ENCODE results near the gene MAGIX. TPM values are rescaled to one million over a fixed set of nuclear protein-coding genes. Genes with fewer than 3 reads are reported as not detected.

The MAGIX gene
- total RNA-seq, 4 donors from 2014 or later: 6.8 to 16.5 (median 10.3) TPM

Other genes with a start within 250 kb of the MAGIX start
- gene PIM2, start 243.7 kb upstream of the MAGIX start, total RNA-seq: 10 to 100 TPM in 1 of 4 donors, 1 to 10 TPM in 3; 5.2 to 10.3 (median 8.3) TPM
- 10 to 100 TPM; 47.2 to 66.8 (median 53.6) TPM for gene OTUD5, start 205.2 kb upstream of the MAGIX start, total RNA-seq
- under 1 TPM; 0.08 to 0.72 (median 0.33) TPM for gene KCND1, start 190.9 kb upstream of the MAGIX start, total RNA-seq
- gene GRIPAP1, start 160.5 kb upstream of the MAGIX start, total RNA-seq: 10 to 100 TPM; 30.0 to 43.7 (median 32.4) TPM
- 10 to 100 TPM; 37.1 to 55.9 (median 53.6) TPM for gene TFE3, start 119.4 kb upstream of the MAGIX start, total RNA-seq
- 10 to 100 TPM; 33.7 to 51.9 (median 36.0) TPM for gene CCDC120, start 103.8 kb upstream of the MAGIX start, total RNA-seq
- 10 to 100 TPM in 1 of 4 donors, 1 to 10 TPM in 3; 6.2 to 11.2 (median 7.7) TPM for gene PRAF2, start 88.8 kb upstream of the MAGIX start, total RNA-seq
- 100 to 1,000 TPM in 1 of 4 donors, 10 to 100 TPM in 3; 84.4 to 102 (median 87.8) TPM for gene WDR45, start 82.9 kb upstream of the MAGIX start, total RNA-seq
- gene GPKOW, start 39.0 kb upstream of the MAGIX start, total RNA-seq: 10 to 100 TPM; 36.2 to 43.6 (median 36.3) TPM
- 100 to 1,000 TPM; 126 to 132 (median 130) TPM for gene PLP2, start 9.1 kb downstream of the MAGIX start, total RNA-seq
- gene PRICKLE3, start 23.6 kb downstream of the MAGIX start, total RNA-seq: 10 to 100 TPM; 18.8 to 58.9 (median 33.4) TPM
- gene SYP, start 37.4 kb downstream of the MAGIX start, total RNA-seq: 1 to 10 TPM in 2 of 4 donors, under 1 TPM in 2; 0.88 to 4.8 (median 1.7) TPM
- gene CACNA1F, start 70.6 kb downstream of the MAGIX start, total RNA-seq: under 1 TPM in 3 of 4 donors, not detected in 1; 0.06 to 0.76 (median 0.15) TPM
- 10 to 100 TPM; 18.1 to 29.7 (median 19.8) TPM for gene CCDC22, start 72.7 kb downstream of the MAGIX start, total RNA-seq
- 1 to 10 TPM in 2 of 4 donors, under 1 TPM in 2; 0.69 to 1.1 (median 0.92) TPM for gene FOXP3, start 102.0 kb downstream of the MAGIX start, total RNA-seq
- 10 to 100 TPM in 1 of 4 donors, 1 to 10 TPM in 3; 4.7 to 10.9 (median 5.6) TPM for gene PPP1R3F, start 107.0 kb downstream of the MAGIX start, total RNA-seq
- gene GAGE10, start 140.9 kb downstream of the MAGIX start, total RNA-seq: not detected
- not detected for gene GAGE12J, start 159.3 kb downstream of the MAGIX start, total RNA-seq
- gene GAGE13, start 168.8 kb downstream of the MAGIX start, total RNA-seq: not detected